Lower lobe of right lung (tissue), 2 donors: Measurements from ENCODE around the gene SOX11. TPM values are rescaled to one million over a fixed set of nuclear protein-coding genes. Genes with fewer than 3 reads are reported as not detected.

Experiments
- ATAC-seq, 2 donors: fragments of 200-7000 bp; cut with Tn5 transposase; one replicate each; pipeline ENCODE4 v1.9.1; 2020 to 2022; ENCODE audit warnings: mild to moderate bottlenecking in 2 of 2, moderate library complexity in 2 of 2
- DNase-seq: peaks from one replicate; pipeline ENCODE4 v3.0.0-alpha.2; 2020
- H3K27ac ChIP-seq: fragments of 200-600 bp; one replicate; pipeline ENCODE4 v1.8.0; 2022
- H3K27me3 ChIP-seq: fragments of 200-600 bp; one replicate; pipeline ENCODE4 v1.8.0; 2022; ENCODE audit warnings: low read depth
- H3K36me3 ChIP-seq: fragments of 200-600 bp; one replicate; pipeline ENCODE4 v1.8.0; 2022; ENCODE audit warnings: mild to moderate bottlenecking
- H3K4me1 ChIP-seq: fragments of 200-600 bp; one replicate; pipeline ENCODE4 v1.8.0; 2022
- H3K4me3 ChIP-seq: fragments of 200-600 bp; one replicate; pipeline ENCODE4 v1.8.0; 2022; ENCODE audit warnings: mild to moderate bottlenecking
- H3K9me3 ChIP-seq: fragments of 200-600 bp; one replicate; pipeline ENCODE4 v1.8.0; 2022
- intact Hi-C: fragments of 100-400 bp; cut with DNase I; formaldehyde crosslinking; loops from one replicate; pipeline ENCODE4 v1.11.0; 2022
- total RNA-seq: library from RNA; stranded (reverse); fragmentation: NEBNext Ultra II Directional; extraction: Animal tissue kit (Norgen Biotek cat#: 25700); gene quantifications from one replicate; pipeline ENCODE4 v1.2.1, GENCODE V29; 2021
- TF ChIP-seq, protein P1 (sequence below): fragments of 200-600 bp; IDR thresholded peaks from one replicate; pipeline ENCODE4 v1.8.0; 2022; ENCODE audit warnings: antibody characterized with exemption, mild to moderate bottlenecking
- donor health status: DM: no; HTN: yes; CAD: no; lungs with severe emphysema.

The SOX11 gene
- total RNA-seq, 1 donor from 2014 or later, result 0.03 TPM

DNA sequence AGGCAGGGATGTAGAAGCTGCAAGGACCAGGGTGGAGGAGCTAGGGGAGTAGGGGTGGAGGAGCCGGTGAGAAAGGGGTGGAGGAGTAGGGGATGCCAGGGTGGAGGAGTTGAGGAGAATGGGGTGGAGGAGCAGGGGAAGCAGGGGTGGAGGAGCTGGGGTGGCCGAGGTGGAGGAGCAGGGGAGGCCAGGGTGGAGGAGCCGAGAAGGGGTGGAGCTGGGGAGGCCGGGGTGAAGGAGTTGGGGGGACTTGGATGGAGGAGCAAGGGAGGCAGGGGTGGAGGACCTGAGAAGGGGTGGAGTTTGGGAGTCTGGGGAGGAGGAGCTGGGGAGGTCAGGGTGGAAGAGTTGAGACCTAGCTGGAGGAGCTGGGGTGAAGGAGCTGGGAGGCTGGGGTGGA lies 13.3 kb downstream of the SOX11 start:
- Histone ChIP-seq H3K27me3 (peaks cover 26% of the 10 kb centered on the region), H3K9me3 (no peaks in the 10 kb centered on the region), H3K4me3 (no peak overlapping the region), H3K4me1 (no peaks in the 10 kb centered on the region), H3K36me3 (no peaks in the 10 kb centered on the region), H3K27ac (no peak overlapping the region)
- no peak for ATAC-seq
- no peak for DNase-seq
- intact Hi-C loops, result no loop called here
- TF ChIP-seq, protein P1, sequence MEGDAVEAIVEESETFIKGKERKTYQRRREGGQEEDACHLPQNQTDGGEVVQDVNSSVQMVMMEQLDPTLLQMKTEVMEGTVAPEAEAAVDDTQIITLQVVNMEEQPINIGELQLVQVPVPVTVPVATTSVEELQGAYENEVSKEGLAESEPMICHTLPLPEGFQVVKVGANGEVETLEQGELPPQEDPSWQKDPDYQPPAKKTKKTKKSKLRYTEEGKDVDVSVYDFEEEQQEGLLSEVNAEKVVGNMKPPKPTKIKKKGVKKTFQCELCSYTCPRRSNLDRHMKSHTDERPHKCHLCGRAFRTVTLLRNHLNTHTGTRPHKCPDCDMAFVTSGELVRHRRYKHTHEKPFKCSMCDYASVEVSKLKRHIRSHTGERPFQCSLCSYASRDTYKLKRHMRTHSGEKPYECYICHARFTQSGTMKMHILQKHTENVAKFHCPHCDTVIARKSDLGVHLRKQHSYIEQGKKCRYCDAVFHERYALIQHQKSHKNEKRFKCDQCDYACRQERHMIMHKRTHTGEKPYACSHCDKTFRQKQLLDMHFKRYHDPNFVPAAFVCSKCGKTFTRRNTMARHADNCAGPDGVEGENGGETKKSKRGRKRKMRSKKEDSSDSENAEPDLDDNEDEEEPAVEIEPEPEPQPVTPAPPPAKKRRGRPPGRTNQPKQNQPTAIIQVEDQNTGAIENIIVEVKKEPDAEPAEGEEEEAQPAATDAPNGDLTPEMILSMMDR, result no peak

DNA sequence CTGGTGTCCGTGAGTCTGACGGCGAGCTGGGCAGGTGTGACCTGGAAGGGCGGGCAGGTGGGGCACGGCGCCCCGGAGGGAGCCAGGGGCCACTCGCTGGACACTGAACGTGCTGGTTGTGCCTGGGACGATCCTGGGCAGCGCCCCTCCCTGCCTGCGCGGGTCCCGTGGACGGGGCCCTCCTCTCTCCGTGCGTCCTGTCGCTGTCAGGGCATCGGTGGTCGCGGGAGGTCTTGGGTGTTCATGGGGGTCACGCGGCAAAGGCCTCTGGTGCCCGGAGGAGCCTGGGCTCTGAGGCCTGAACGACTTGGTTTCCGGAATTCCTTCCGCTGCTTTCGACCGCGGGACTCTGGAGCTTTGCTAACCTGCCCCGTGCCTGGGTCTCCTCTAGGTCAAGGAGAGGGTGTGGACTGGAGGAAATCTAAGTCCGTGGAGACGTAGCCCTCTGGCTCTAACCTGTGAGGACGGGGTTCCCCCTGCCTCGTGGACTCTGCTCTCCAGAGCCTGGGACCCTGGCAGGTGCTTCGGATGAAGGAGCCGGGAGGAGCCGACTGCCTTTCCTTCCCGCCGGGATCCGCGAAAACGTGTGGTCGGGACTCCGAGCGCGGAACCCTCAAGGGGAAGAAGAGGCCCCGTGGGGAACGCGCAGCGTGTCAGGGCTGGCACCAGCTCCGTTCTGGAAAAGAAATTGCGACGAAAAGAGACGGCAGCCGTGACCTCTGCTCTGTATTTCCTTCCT lies 14.7 kb downstream of the SOX11 start:
- DNase-seq (no peak), ATAC-seq (peak in 1 of 2 donors; percentile 38)
- TF ChIP-seq, protein P1, result no peak
- no peaks in the 10 kb centered on the region for H3K9me3 ChIP-seq
- H3K27me3 ChIP-seq, result peaks cover 13% of the 10 kb centered on the region
- H3K4me1 ChIP-seq, result no peaks in the 10 kb centered on the region
- no peak overlapping the region for H3K27ac ChIP-seq
- no peak overlapping the region for H3K4me3 ChIP-seq
- H3K36me3 ChIP-seq, result no peaks in the 10 kb centered on the region
- intact Hi-C loops, result no loop called here

DNA sequence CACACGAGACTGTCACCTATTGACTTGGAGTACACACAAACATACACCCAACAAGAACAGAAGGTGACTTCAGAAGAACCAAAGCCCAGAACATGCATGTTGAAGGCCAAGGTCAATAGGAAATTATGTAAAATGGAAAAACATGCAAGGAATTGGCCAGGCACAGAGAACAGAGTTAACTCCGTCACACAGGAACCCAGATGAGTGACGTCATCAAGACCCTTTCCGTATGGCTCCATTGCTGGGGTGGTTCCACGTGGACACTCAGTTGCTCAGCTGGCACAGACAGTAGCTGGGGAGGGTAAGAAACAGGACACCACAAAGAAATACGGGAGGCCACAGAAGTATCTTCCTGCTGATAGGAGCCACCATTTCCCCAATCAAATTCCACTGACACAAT lies 18.4 kb downstream of the SOX11 start:
- Histone ChIP-seq H3K9me3 (no peaks in the 10 kb centered on the region), H3K27ac (no peak overlapping the region), H3K4me1 (no peaks in the 10 kb centered on the region), H3K27me3 (no peaks in the 10 kb centered on the region), H3K4me3 (no peak overlapping the region), H3K36me3 (no peaks in the 10 kb centered on the region)
- TF ChIP-seq, protein P1, result no peak
- DNase-seq (no peak), ATAC-seq (no peak)
- intact Hi-C loops, result no loop called here

DNA sequence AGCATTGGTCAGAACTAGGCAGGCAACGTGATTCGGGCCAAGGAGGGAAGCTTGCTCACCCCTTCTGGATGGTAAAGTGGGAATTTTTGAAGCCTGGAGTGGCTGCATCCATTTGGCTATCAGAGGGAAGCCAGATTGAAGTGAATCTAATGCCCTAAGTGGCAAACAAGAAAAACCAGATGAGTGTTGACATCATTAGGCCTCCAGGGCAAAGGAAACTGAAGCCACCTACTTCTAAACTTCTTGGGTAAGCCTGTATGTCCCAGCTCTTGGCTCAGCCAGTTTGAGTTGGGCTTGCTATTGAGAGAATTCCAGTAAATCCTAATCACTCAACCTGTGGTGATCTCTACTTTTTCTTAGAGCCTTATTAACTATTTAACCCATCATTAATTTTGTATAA lies 20.9 kb downstream of the SOX11 start:
- no peaks in the 10 kb centered on the region for H3K4me1 ChIP-seq
- no peak overlapping the region for H3K4me3 ChIP-seq
- H3K9me3 ChIP-seq, result no peaks in the 10 kb centered on the region
- intact Hi-C loops, result no loop called here
- TF ChIP-seq, protein P1, result no peak
- H3K27ac ChIP-seq, result no peak overlapping the region
- H3K27me3 ChIP-seq, result no peaks in the 10 kb centered on the region
- no peaks in the 10 kb centered on the region for H3K36me3 ChIP-seq
- DNase-seq (no peak), ATAC-seq (no peak)

DNA sequence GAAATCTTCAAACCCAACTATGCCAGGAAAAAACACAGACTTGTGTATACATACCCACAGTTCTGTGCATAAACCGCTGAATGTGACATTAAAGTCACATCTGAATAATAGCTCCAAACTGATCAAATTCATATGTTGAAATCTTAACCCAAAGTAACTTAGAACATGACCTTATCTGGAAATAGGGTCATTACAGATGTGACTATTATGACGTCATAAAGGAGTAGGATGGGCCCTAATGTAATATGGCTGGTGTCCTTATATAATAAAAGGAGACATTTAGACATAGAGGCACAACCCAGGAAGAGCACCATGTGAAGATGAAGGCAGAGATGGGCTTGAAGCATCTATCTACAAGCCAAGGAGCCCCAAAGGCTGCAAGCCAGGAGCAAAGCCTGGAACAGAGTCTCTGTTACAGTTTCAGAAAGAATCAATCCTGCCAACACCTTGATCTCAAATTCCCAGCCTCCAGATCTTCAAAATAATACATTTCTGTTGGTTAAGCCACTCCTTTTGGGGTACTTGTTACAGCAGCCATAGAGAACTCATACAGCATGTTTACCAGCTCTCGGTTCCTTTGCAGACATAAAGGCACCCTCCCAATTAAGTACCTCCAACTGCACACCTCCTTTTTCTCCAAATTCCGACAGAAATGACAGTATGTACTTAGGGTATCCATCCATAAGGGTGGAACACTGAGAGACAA lies 27.6 kb downstream of the SOX11 start:
- TF ChIP-seq, protein P1, result no peak
- no peaks in the 10 kb centered on the region for H3K27me3 ChIP-seq
- no peaks in the 10 kb centered on the region for H3K4me1 ChIP-seq
- intact Hi-C loops, result no loop called here
- H3K9me3 ChIP-seq, result no peaks in the 10 kb centered on the region
- H3K27ac ChIP-seq, result no peak overlapping the region
- no peak overlapping the region for H3K4me3 ChIP-seq
- no peaks in the 10 kb centered on the region for H3K36me3 ChIP-seq
- DNase-seq, result no peak
- no peak for ATAC-seq
